GM12872 (cell line): ENCODE results near the gene TXLNB.

Experiments used
- TF ChIP-seq, protein P1 (sequence below): IDR thresholded peaks from 3 replicates; pipeline ENCODE4 v1.5.1; 2011; ENCODE audit warnings: low read depth, mild to moderate bottlenecking, low read length, moderate library complexity; ENCODE audit not compliant: insufficient read depth

Gene TXLNB

DNA sequence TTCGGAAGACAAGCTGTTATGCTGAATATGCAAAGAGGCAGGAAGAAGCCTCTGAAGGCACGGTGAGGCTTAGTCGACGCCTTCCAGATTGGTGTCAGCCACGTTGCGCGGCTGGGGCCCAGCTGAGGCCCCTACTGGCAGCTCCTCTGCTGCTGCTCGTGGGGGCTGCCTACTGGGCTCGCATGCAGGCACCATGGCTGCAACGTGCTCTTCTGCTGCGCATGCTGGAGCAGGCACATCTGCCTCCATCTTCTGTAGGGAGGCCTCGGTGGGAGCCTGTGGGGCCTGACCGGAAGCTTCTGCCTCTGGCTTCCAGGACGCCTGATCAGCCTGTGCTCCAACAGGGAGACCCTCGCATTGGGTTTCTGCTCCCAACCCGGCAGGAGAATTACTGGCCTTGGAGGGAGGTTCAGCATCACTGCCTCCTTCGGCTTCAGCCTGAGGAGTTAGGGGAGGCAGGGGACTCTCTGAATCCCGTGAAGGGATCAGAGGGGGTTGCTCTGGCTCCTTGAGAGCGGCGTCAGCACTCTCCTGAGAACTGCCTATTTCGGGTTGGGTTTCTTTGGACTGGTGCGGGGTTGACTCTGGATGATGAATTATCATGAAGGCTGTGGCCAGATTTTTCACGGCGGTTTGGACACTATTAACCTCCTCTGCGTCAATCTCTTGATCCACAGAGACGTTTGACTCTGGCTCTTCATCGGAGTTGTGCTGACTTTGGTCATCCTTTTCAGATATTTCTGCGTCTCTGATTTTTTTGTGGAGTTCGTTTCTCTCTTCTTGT, 49.1 kb downstream of the TXLNB start:
- TF ChIP-seq, protein P1, sequence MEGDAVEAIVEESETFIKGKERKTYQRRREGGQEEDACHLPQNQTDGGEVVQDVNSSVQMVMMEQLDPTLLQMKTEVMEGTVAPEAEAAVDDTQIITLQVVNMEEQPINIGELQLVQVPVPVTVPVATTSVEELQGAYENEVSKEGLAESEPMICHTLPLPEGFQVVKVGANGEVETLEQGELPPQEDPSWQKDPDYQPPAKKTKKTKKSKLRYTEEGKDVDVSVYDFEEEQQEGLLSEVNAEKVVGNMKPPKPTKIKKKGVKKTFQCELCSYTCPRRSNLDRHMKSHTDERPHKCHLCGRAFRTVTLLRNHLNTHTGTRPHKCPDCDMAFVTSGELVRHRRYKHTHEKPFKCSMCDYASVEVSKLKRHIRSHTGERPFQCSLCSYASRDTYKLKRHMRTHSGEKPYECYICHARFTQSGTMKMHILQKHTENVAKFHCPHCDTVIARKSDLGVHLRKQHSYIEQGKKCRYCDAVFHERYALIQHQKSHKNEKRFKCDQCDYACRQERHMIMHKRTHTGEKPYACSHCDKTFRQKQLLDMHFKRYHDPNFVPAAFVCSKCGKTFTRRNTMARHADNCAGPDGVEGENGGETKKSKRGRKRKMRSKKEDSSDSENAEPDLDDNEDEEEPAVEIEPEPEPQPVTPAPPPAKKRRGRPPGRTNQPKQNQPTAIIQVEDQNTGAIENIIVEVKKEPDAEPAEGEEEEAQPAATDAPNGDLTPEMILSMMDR, result no peak

DNA sequence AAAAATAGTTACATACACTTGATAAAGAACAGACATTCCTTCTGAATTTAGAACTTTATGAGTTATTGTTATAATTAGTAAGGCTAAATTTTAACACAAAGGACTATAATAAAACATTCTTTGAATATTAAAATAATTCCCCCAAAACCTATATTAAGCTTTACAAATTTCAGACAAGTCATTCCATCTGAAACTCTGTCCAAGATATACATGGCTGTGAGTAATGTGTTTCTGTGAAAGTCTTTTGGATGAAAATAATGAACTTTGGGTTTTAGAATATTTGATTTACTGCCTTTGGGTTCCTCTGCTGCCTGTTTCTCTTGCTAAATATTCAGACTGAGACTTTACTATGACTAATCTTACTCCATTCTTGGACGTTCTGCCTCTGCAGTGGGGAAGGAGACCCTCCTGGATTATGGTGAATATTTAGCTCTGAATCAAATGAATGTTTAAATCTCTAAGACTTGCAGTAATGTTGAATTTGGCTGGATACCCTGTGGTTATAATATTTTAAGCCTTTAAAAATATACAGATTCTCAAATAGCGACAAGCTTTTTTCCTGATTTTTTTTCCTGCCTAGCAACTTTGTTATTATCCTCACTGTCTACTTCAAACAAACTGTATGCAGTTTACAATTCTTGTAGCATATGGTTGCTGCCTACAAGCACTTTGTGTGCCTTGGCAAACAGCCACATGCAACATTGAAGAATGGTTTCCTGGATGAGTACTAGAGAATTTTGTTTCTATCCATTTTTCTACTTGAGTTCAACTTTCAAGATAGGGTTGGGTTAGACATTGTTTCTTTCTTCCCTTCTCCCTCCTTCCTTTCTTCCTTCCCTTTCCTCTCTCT, 51.4 kb downstream of the TXLNB start:
- TF ChIP-seq, protein P1, result no peak

DNA sequence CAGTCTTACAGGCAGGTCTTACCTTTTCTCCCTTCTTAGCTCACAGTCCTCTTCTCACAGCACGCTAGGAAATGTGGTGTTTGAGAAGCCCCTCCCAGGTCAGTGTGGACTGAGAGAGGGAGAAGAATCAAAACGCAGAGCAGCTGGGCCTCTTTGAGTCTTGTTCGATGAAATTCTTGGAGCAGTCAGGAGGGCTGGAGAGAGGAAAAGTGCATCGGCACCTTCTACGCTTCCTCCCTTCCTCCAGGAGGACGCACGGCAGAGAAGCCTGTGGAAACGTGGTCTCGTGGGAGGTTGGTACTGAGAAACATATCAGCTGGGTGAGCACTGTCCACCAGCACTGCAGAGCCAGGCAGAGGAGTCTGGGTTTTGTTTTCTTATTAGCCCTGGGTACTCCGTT, 52.7 kb downstream of the TXLNB start:
- TF ChIP-seq, protein P1, result no peak

- TF ChIP-seq, protein P1, result 0 out of 3 replicates have a peak, but pooled peaks have one; percentile 13
Measured at GRCh38 chr6:139236105-139236504, 55.7 kb downstream of the TXLNB start.

DNA sequence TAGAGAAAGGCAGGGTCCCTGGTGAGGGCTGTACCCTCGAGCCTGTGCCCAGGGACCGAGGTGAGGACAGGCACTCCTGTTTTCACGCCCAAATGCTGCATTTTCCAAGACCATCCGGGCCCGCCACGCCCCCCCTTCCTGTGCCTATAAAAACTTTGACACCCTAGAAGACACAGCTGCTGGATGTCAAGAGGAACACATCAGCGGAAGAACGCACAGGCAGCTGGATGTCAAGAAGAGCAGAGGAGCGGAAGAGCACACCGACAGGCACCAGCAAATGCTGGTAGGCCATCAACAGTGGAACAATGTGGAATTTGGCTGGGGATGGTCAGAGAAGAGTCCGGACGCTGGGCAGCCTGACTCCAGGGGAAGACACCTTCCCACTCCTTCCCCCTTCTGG, 56.1 kb downstream of the TXLNB start:
- TF ChIP-seq, protein P1, result no peak

DNA sequence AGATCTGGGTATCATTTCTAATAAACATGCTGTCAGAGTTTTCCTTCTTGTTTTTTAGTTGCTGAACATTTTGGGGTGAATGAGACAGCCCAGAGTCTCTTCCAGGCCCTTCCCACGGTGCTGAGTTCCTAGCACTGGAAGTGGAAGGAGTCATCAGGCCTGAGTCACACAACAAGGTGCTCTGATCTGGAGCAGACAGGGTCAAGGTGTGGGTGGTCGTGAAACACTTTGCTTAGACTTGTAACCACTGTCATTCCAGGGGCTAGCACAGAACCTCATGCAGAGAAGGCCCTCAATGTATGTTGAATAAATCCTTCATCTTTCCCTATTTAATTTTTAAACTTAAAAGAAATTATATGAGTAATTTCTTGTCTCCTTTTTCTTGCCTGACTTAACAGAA, 60.6 kb downstream of the TXLNB start:
- TF ChIP-seq, protein P1, result no peak

DNA sequence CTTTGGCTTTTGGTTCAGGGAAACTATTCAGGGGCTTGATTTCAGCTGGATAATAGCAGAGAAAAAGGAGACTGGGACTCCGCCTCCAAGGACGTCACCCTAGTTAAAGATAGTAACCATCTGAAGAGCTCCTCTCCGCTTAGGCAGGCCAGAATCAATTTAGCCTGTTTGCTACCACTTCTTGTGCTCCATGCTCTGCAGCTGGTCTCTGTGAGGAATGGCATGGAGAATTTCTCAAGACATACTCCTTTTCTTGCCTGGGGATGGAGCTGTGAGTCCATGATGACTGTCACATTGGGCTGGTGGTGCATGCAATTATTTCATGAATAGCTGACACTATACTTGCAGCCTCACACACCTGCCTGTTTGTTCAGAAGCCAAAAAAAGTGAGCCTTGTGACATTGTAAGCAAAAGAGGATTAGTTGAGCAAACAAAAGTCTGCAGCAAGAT, 61.4 kb downstream of the TXLNB start:
- TF ChIP-seq, protein P1, result no peak
